GM19452 (cell line): Measurements from ENCODE around the gene ANO2.
"Not testable (repeated sequence)": the region's sequence is repeated elsewhere in the genome, so short reads cannot be mapped to it uniquely, and the experiment has no call there.

Experiments used
- ATAC-seq: cut with Tn5 transposase; IDR thresholded peaks from one replicate; pipeline ENCODE4 v1.9.1; 2021; ENCODE audit not compliant: unreplicated experiment

ANO2 gene

GRCh38 chr12:5830111-5830510 lies 114.9 kb downstream of the ANO2 start:
- ATAC-seq = no peak

- no peak for ATAC-seq
Measured at GRCh38 chr12:5827591-5827990, 117.5 kb downstream of the ANO2 start.

DNA sequence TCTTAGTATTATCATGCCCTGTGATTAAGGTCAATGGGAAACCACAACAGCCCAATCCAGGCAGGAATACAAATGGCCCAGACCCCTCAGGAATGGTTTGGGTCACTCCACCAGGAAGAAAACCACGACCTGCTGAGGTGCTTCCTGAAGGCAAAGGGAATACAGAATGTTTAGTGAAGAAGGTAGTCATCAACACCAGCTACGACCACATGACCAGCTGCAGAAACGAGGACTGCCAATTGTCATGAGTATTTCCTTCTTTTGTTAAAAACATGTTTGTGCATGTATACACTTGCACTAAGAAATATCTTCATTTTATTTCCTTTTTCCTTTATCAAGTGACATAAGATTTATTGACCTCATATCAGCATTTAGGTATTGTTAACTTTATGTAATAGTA lies 119.3 kb downstream of the ANO2 start:
- ATAC-seq = not testable (repeated sequence)

DNA sequence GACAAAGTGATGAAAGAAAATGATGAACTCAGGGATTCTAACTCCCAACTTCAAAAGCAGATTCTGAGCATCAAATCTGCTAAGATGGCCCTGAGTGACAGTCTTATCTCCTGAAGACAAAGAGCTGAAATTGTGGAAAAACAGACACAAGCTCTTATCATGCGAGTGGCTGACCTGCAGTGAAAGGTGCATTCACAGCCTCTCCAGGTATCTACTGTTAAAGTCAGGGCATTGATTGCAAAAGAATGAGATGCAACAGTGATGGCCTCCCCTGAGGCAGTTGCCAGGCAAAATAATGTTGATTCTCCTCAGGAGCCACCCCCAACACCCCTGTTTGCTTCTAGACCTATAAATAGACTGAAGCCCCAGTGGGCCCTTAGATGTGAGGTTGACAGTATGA lies 126.2 kb downstream of the ANO2 start:
- ATAC-seq = not testable (repeated sequence)

GRCh38 chr12:5817246-5817645 lies 127.8 kb downstream of the ANO2 start:
- no peak for ATAC-seq

- ATAC-seq = no peak
Measured at GRCh38 chr12:5809586-5809985, 135.5 kb downstream of the ANO2 start.

- no peak for ATAC-seq
Measured at GRCh38 chr12:5808981-5809380, 136.1 kb downstream of the ANO2 start.

- ATAC-seq = no peak
Measured at GRCh38 chr12:5807514-5808219, 137.4 kb downstream of the ANO2 start.

DNA sequence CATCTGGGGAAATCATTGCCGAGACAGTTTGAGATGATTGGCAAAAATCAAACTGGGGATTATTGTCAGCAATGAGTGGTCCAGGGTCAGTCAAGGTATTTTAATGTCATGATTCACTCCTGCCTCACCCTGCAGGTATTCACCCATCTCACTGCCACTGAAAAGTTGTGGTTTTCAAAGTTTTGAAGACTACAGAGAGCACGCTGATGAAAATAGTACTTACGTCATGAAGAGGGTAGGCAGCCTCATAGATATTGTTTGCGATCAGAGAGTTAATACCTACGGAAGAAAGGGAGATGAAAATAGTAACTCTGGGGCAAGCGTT lies 138.0 kb downstream of the ANO2 start:
- ATAC-seq = no peak

GRCh38 chr12:5806371-5807089 lies 138.5 kb downstream of the ANO2 start:
- no peak for ATAC-seq

GRCh38 chr12:5803532-5803931 lies 141.5 kb downstream of the ANO2 start:
- ATAC-seq = no peak

- ATAC-seq = no peak
Measured at GRCh38 chr12:5798242-5799015, 146.6 kb downstream of the ANO2 start.

- no peak for ATAC-seq
Measured at GRCh38 chr12:5797661-5798060, 147.4 kb downstream of the ANO2 start.

- no peak for ATAC-seq
Measured at GRCh38 chr12:5796959-5797225, 148.2 kb downstream of the ANO2 start.

GRCh38 chr12:5796171-5796958 lies 148.7 kb downstream of the ANO2 start:
- no peak for ATAC-seq

DNA sequence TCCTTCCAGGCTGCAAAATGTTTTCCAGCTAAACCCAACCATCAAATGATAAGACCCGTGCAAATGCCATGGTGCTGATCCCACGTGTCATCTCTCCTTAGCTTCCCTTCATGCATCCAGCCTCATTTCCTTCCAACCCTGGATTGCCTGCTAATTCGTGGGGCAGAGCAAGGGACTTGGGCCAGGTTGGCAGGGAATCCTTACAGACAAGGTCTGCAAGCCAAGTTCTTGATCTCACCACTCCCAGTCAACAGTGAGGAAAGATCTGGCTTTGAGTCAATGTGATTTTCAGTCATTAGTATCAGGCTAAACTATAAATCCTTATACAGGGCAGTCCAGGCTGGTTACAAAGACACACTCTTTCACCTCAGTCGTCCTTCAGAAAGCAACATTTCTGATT lies 150.9 kb downstream of the ANO2 start:
- ATAC-seq = no peak

GRCh38 chr12:5792343-5792742 lies 152.7 kb downstream of the ANO2 start:
- ATAC-seq = no peak

DNA sequence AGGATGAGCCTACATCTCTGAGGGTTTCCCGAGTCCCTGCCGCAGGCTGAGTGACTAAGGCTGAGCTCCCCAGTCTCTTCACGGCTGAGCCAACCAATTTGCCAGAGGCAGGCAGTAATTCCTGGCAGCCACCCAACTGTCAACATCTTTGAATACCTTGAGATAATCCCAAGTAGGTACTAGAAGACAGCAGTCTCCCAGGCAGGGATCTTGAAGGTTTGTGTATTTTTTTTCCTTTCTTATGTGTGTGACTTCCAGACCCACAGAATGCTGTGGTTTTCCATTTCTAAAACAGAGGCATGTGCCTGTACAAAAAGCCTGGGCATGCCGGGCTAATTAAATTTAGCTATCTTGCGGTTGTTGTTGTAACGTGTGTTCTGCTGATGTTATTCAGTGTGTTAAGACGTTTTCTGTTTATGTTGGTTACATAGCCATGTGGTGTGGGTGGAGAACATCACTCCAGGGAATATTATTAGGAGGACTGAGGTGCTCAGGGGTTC lies 155.5 kb downstream of the ANO2 start:
- ATAC-seq = no peak

- ATAC-seq = no peak
Measured at GRCh38 chr12:5787828-5788227, 157.2 kb downstream of the ANO2 start.

DNA sequence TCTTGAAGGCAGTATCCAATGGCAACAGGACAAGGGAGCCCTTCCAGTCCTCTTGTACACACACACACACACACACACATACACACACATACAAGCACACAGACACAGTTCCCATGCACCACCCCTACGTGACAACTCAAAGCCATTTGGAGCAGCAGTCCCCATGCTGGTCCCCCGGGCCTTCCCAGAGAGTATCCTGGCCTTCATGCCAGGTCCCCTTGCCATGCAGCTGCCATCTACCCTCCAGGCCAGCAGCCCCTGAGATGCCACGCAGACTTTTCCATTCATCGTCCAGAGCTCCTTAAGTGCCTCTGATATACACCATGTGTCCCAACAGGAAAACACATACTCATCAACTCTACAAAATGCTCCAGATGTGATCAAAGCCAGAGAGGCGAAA lies 159.5 kb downstream of the ANO2 start:
- ATAC-seq = no peak

DNA sequence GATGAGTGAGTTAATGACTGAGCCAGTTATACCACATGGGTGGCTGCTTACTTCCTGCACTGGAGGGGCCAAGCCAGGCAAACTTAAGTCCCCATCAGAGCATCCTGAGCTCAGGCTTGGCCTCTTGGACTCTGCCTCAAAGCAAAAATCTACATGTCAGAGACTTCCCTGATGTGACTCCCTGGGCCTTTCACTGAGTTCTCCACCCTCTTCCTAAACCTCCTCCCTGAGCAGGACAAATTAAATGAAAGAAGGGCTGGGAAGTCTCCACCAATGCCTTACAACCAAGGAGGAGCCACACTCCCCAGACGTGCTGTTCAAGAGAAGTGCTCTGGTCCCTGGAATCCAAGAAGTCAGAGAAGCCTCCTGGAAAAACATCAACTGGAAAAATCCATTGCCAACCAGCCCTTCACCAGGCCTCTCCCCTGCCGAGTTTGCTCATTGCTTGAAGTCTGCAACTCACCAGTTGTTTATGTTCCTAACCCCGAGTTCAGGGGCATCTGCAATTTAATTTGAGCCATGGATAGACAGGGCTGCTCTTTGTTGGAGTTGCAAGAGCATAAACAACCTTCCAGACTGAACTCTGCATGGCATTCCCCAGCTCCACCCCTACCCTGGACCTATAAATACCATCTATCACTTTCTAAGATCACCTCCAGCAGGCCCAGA lies 160.5 kb downstream of the ANO2 start:
- no peak for ATAC-seq
